Activated CD8-positive, alpha-beta memory T cell treated with anti-CD3 and anti-CD28 coated beads, Interleukin-2, amount 10 ng/mL, durations not matched to agents 7 days and 5 days (primary cell): ENCODE measurements around the gene SLC11A1. TPM values are rescaled to one million over a fixed set of nuclear protein-coding genes. Genes with fewer than 3 reads are reported as not detected.

Source experiments
- ATAC-seq: fragments of 150-1000 bp; cut with Tn5 transposase; one replicate; pipeline ENCODE4 v1.10.0; 2021; ENCODE audit warnings: moderate library complexity
- CTCF ChIA-PET: fragments of 350-600 bp; sonication (Branson Sonifier 250); formaldehyde crosslinking; loops from one replicate; lab custom pipeline; 2021; ENCODE audit warnings: antibody characterized with exemption; lab: Charles Lee
- DNase-seq: peaks from one replicate; pipeline ENCODE4 v3.0.0-alpha.2; 2020
- H3K27ac Mint-ChIP-seq: one replicate; pipeline ENCODE4 v1.8.0; 2021; ENCODE audit warnings: mild to moderate bottlenecking, mixed read lengths
- H3K27me3 Mint-ChIP-seq: one replicate; pipeline ENCODE4 v1.8.0; 2021; ENCODE audit warnings: mixed read lengths
- H3K36me3 Mint-ChIP-seq: one replicate; pipeline ENCODE4 v1.8.0; 2021; ENCODE audit warnings: mild to moderate bottlenecking, mixed read lengths
- H3K4me1 Mint-ChIP-seq: one replicate; pipeline ENCODE4 v1.8.0; 2021; ENCODE audit warnings: mixed read lengths
- H3K4me3 Mint-ChIP-seq: one replicate; pipeline ENCODE4 v1.8.0; 2021; ENCODE audit warnings: mild to moderate bottlenecking, moderate library complexity, mixed read lengths
- H3K9me3 Mint-ChIP-seq: one replicate; pipeline ENCODE4 v1.8.0; 2022; ENCODE audit warnings: low read depth, mixed read lengths
- total RNA-seq, 2 experiments: library from RNA; stranded (reverse); gene quantifications; one replicate each; pipeline ENCODE4 v1.2.3, GENCODE V29; 2021

SLC11A1 gene, protein sequence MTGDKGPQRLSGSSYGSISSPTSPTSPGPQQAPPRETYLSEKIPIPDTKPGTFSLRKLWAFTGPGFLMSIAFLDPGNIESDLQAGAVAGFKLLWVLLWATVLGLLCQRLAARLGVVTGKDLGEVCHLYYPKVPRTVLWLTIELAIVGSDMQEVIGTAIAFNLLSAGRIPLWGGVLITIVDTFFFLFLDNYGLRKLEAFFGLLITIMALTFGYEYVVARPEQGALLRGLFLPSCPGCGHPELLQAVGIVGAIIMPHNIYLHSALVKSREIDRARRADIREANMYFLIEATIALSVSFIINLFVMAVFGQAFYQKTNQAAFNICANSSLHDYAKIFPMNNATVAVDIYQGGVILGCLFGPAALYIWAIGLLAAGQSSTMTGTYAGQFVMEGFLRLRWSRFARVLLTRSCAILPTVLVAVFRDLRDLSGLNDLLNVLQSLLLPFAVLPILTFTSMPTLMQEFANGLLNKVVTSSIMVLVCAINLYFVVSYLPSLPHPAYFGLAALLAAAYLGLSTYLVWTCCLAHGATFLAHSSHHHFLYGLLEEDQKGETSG
- under 1 TPM; 0.18 to 0.35 TPM for total RNA-seq

- no peaks in the 10 kb centered on the region for H3K9me3 Mint-ChIP-seq
- ATAC-seq (no peak), DNase-seq (no peak)
- H3K4me1 Mint-ChIP-seq = no peaks in the 10 kb centered on the region
- no peak within 1 kb of the TSS for H3K4me3 Mint-ChIP-seq
- H3K27me3 Mint-ChIP-seq = peaks cover 10% of the 10 kb centered on the region
- CTCF ChIA-PET = no interaction called here
- H3K27ac Mint-ChIP-seq = no peak within 1 kb of the TSS
- no peaks in the 10 kb centered on the region for H3K36me3 Mint-ChIP-seq
Measured at GRCh38 chr2:218381916-218382366, at the start of gene SLC11A1. Gene SLC11A1 (plus strand): TSS chr2:218382273. CDS start chr2:218382369, 96 bp downstream.

DNA sequence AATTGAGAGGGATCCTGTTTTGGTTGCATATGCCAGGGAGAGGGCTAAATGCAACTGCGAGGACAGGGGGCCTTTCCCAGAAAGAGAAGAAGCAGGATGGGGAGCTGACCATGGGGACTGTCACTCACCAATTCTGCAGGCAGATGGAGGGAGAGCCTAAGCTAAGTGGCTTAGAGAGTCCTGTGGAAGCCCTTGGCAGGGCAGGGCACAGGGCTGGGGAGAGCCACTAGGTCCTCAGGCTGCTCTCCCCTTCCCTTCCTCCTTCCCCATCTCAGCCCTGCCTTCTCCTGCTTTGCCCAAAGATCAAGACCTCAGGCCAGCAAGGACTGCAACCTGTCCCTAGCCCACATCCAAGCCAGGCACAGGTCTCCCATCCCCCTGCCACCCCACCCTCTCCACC lies 49.8 kb upstream of the SLC11A1 start:
- no peak for ATAC-seq
- Mint-ChIP-seq H3K4me3 (no peak overlapping the region), H3K4me1 (peaks cover 9% of the 10 kb centered on the region), H3K27ac (no peak overlapping the region), H3K9me3 (no peaks in the 10 kb centered on the region), H3K27me3 (no peaks in the 10 kb centered on the region), H3K36me3 (no peaks in the 10 kb centered on the region)
- CTCF ChIA-PET = interaction anchor here (0.9 kb wide), 1 partner anchor 144 kb away, joined by 3 read pairs; no protein-coding TSS in a partner anchor
- DNase-seq = no peak

DNA sequence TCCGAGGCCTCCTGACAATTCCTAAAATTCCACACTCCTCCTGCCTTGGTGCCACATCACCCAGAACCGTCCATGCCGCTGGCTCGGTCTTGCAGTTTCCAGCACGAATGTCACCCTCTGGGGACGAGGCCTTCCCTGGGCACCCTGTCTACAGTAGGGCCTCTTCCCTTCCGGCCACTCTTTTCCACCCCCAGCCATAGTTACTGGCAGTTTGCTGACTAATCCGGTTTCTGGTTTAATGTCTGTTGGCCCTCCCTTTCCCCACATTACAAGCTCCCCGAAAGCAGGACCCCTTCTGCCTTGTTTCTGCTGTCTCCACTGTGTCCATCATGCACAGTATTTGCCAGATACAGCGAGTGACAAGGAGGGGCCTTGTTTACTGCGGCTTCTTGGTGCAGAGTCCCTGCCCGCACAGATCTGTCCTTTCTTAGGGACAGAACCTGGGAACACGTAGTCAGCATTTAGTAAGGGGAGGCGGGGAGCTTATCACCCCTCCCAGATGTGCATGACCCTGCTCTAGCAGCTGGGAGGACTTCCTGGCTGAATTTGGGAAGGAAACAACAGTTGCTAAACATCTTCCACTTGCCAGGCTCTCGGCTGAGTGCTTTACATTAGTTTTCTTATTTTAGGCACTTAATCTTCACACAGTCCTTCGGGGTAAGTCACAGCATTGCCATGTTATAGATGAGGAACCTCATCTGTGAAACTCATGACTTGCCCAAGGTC lies 49.0 kb upstream of the SLC11A1 start:
- no peaks in the 10 kb centered on the region for H3K27me3 Mint-ChIP-seq
- H3K4me1 Mint-ChIP-seq = peaks cover 9% of the 10 kb centered on the region
- no peak for ATAC-seq
- DNase-seq = no peak
- no peaks in the 10 kb centered on the region for H3K9me3 Mint-ChIP-seq
- no peak overlapping the region for H3K4me3 Mint-ChIP-seq
- H3K27ac Mint-ChIP-seq = no peak overlapping the region
- no peaks in the 10 kb centered on the region for H3K36me3 Mint-ChIP-seq
- CTCF ChIA-PET = interaction anchor here (0.9 kb wide), 1 partner anchor 143 kb away, joined by 3 read pairs; no protein-coding TSS in a partner anchor

- Mint-ChIP-seq H3K27ac (no peak overlapping the region), H3K4me3 (no peak overlapping the region), H3K4me1 (peaks cover 6% of the 10 kb centered on the region), H3K27me3 (no peaks in the 10 kb centered on the region), H3K9me3 (no peaks in the 10 kb centered on the region), H3K36me3 (no peaks in the 10 kb centered on the region)
- CTCF ChIA-PET = interaction anchor here (0.7 kb wide), 1 partner anchor 27 kb away, joined by 4 read pairs; no protein-coding TSS in a partner anchor
- ATAC-seq (no peak), DNase-seq (no peak)
Measured at GRCh38 chr2:218334531-218334930, 47.5 kb upstream of the SLC11A1 start.

DNA sequence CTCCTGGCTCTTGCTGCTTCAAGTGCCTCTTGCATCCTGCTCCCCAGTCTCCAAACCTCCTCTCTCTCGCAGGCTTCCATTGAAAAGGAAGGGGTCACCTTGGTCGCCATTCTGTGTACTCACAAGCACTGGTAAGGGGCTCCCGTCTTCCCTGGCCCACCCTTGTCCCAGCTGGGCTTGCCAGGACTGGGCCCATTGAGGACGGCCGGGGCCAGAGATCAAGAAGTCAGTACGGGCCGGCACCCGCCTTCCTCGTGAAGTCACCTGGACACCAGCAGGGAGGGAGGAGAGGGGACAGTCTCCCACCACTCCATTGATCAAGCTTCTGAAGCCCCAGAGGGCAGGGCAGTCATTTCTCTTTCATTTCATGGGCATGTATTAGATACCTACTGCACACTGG lies 41.4 kb upstream of the SLC11A1 start:
- Mint-ChIP-seq H3K27me3 (no peaks in the 10 kb centered on the region), H3K4me1 (no peaks in the 10 kb centered on the region), H3K27ac (no peak overlapping the region), H3K9me3 (no peaks in the 10 kb centered on the region), H3K36me3 (no peaks in the 10 kb centered on the region), H3K4me3 (no peak overlapping the region)
- CTCF ChIA-PET = no interaction called here
- DNase-seq = no peak
- no peak for ATAC-seq

GRCh38 chr2:218341381-218341780 lies 40.7 kb upstream of the SLC11A1 start:
- CTCF ChIA-PET = no interaction called here

GRCh38 chr2:218342837-218343236 lies 39.2 kb upstream of the SLC11A1 start:
- no peaks in the 10 kb centered on the region for H3K27me3 Mint-ChIP-seq
- CTCF ChIA-PET = interaction anchor here (0.6 kb wide), 1 partner anchor 41 kb away, joined by 3 read pairs; no protein-coding TSS in a partner anchor

More at GRCh38 chr2:218341381-218341780, 40.7 kb upstream of the SLC11A1 start:
- ATAC-seq (no peak), DNase-seq (no peak)
- Mint-ChIP-seq H3K9me3 (no peaks in the 10 kb centered on the region), H3K27ac (no peak overlapping the region), H3K4me3 (no peak overlapping the region), H3K27me3 (no peaks in the 10 kb centered on the region), H3K4me1 (no peaks in the 10 kb centered on the region), H3K36me3 (no peaks in the 10 kb centered on the region)

GRCh38 chr2:218343591-218343990 lies 38.5 kb upstream of the SLC11A1 start:
- ATAC-seq (no peak), DNase-seq (no peak)
- CTCF ChIA-PET = interaction anchor here (0.6 kb wide), 1 partner anchor 507 kb away, joined by 3 read pairs; no protein-coding TSS in a partner anchor
- Mint-ChIP-seq H3K4me3 (no peak overlapping the region), H3K36me3 (no peaks in the 10 kb centered on the region), H3K27ac (no peak overlapping the region), H3K27me3 (no peaks in the 10 kb centered on the region), H3K4me1 (no peaks in the 10 kb centered on the region), H3K9me3 (no peaks in the 10 kb centered on the region)

More at GRCh38 chr2:218342837-218343236, 39.2 kb upstream of the SLC11A1 start:
- H3K4me1 Mint-ChIP-seq = no peaks in the 10 kb centered on the region
- no peak overlapping the region for H3K4me3 Mint-ChIP-seq
- no peak for ATAC-seq
- DNase-seq = no peak
- H3K27ac Mint-ChIP-seq = no peak overlapping the region
- no peaks in the 10 kb centered on the region for H3K36me3 Mint-ChIP-seq
- no peaks in the 10 kb centered on the region for H3K9me3 Mint-ChIP-seq

- Mint-ChIP-seq H3K9me3 (no peaks in the 10 kb centered on the region), H3K4me1 (no peaks in the 10 kb centered on the region), H3K4me3 (no peak overlapping the region), H3K27ac (no peak overlapping the region), H3K27me3 (no peaks in the 10 kb centered on the region), H3K36me3 (no peaks in the 10 kb centered on the region)
- no peak for ATAC-seq
- no peak for DNase-seq
- CTCF ChIA-PET = interaction anchor here (0.6 to 1.7 kb wide), 2 partner anchors 12 to 506 kb away, joined by 3 to 4 read pairs; partner anchors contain the start of gene CATIP
Measured at GRCh38 chr2:218344090-218344754, 37.9 kb upstream of the SLC11A1 start.

DNA sequence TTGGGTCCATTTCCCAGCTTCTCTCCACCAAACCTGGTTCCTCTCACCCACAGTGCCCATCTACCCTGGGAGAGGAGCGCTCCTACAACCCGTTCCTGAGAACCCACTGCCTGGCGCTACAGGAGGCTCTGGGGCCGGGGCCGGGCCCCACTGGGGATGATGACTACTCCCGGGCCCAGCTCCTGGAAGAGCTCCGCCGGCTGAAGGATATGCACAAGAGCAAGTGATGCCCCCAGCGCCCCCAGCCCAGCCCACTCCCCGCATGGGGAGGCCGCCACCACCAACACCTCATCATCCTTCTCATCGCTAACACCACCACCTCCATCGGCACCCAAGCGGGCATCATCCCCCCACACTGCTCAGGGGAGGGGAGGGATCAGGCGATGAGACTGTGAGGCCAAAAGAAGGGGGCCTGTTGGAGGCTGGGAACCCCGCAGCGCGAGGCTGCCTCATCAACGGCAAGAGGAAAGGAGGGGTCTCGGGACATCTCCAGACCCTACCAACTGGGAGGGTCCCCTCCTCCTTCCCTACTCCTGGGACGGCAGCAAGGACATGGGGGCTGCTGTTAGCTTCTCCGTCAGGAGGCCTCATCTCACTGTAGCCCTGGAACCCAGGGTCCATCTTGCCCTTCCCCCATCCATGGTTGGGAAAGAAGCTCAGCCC lies 37.2 kb upstream of the SLC11A1 start:
- DNase-seq = no peak
- Mint-ChIP-seq H3K36me3 (no peaks in the 10 kb centered on the region), H3K4me1 (no peaks in the 10 kb centered on the region), H3K4me3 (no peak overlapping the region), H3K27ac (no peak overlapping the region), H3K27me3 (no peaks in the 10 kb centered on the region), H3K9me3 (peaks cover 2% of the 10 kb centered on the region)
- CTCF ChIA-PET = interaction anchor here (1.7 kb wide), 1 partner anchor 12 kb away, joined by 4 read pairs; the partner anchor contains the start of gene CATIP
- no peak for ATAC-seq

DNA sequence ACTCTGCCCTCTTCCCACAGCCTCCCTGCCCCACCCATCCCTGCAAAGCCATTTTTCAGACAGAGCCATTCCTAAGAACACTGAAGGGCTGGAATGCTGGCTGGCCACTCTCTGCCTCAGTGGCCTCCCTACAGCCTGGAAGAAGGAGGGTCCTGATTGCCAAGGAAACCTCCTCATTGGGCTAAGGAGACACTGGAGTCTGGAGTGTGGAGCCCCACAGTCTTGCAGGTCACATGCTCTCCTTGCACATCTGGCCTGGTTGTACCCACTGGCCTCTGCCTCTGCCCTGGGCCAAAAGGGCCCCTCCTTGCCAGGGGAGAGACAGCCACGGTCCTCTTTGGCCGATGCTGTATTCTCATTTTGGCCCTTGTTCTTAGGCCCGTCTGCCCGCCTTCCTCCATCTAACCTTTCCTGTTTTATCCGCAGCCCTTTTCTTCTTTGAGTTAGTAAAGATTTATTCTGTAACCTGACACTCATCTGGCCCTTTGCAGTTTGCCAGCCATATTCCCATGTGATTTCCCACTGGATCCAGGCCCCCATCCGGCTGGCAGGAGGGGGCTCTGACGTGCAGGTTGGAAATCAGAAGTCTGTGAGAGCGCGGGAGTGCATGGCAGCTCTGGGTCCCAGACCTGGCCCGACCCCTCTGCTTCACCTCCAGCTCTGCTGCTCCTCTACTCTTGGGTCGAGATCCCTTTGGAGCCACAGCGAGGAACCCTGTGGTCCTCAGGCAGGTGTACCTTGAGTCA lies 36.4 kb upstream of the SLC11A1 start:
- Mint-ChIP-seq H3K9me3 (peaks cover 2% of the 10 kb centered on the region), H3K27me3 (no peaks in the 10 kb centered on the region), H3K27ac (no peak overlapping the region), H3K4me1 (no peaks in the 10 kb centered on the region), H3K4me3 (no peak overlapping the region), H3K36me3 (no peaks in the 10 kb centered on the region)
- ATAC-seq (no peak), DNase-seq (no peak)
- CTCF ChIA-PET = interaction anchor here (1.7 kb wide), 1 partner anchor 11 kb away, joined by 4 read pairs; the partner anchor contains the start of gene CATIP

DNA sequence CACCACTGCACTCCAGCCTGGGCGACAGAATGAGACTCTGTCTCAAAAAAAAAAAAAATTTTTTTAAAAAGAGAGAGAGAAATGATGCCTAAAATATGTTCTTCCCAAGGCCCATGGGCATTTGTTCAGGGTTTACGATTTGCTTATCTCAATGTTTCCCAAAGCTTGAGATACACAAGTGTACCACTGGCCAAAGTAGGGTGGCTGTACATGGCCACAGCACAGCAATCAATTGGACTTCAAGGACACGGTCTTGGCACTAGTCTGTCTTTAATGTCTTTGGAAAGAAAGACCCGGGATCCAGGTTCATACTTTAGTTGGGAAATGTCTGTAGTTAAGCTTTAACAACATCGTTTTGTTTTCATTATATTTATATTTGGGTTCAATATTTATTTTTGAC lies 34.9 kb upstream of the SLC11A1 start:
- Mint-ChIP-seq H3K4me3 (no peak overlapping the region), H3K27ac (no peak overlapping the region), H3K27me3 (no peaks in the 10 kb centered on the region), H3K9me3 (peaks cover 7% of the 10 kb centered on the region), H3K36me3 (peaks cover 4% of the 10 kb centered on the region), H3K4me1 (no peaks in the 10 kb centered on the region)
- DNase-seq (no peak), ATAC-seq (no peak)
- CTCF ChIA-PET = no interaction called here
